ENCODE results near the gene FAM162A. TPM values are rescaled to one million over a fixed set of nuclear protein-coding genes. Genes with fewer than 3 reads are reported as not detected.
"Not testable (repeated sequence)": the region's sequence is repeated elsewhere in the genome, so short reads cannot be mapped to it uniquely, and the experiment has no call there.

Gene FAM162A
- total RNA-seq, 1 donor from 2014 or later: 85.8 TPM

DNA sequence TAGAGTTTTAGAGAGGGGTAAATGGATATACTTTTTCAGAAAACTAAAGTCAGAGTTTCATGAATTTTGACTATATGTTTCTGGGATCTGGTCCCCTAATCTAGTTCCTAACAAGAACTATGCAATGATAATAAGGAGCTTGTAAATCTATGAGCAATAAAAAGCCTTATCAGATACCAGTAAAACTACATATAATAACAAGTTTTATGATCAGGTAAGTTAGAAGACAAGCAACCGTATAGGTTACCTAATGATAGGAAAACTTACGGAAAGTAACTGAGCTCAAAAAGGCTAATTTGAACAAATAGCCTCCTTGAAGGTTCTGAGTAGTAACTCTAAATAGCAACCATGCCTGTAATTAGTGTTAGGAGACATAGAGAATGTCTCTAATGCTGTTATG lies 22.0 kb upstream of the FAM162A start:
- Mint-ChIP-seq H3K4me3 (ENCODE audit: low read depth) (no peak overlapping the region), H3K36me3 (ENCODE audit: low read depth) (peaks cover 72% of the 10 kb centered on the region), H3K27me3 (ENCODE audit: low read depth) (no peaks in the 10 kb centered on the region), H3K27ac (no peak overlapping the region), H3K9me3 (no peaks in the 10 kb centered on the region), H3K4me1 (ENCODE audit: low read depth) (peaks cover 34% of the 10 kb centered on the region)
- DNase-seq (ENCODE audit: low spot score): no peak
- intact Hi-C loops (cut with micrococcal nuclease): loop anchor here (10.0 kb wide), 1 partner anchor 347 kb away; no protein-coding TSS in a partner anchor

- DNase-seq (ENCODE audit: low spot score): no peak
- intact Hi-C loops (cut with micrococcal nuclease): loop anchor here (1.0 to 10.0 kb wide), 4 partner anchors 52 to 818 kb away; partner anchors contain the start of gene WDR5B
- H3K4me1 Mint-ChIP-seq (ENCODE audit: low read depth): peaks cover 40% of the 10 kb centered on the region
Observed at GRCh38 chr3:122364490-122364889, 19.5 kb upstream of the FAM162A start.

DNA sequence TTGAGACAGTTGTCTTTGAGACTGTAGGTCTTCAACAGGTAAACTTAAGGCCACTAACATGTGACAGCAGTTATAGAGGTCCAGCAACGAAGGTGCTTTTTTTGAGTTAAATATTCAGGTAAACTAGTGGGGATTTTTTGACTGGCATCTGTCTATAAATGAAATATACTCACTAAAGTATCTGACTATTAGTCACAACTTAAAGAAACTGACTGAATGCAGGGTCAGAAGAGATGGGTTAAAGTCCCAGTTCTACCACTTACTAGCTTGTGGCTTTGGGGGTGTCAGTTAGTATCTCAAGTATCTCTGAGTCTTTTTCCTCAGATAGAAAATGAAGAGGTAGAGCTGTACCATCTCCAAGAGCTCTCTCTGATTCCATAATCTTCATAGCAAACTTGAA lies 18.9 kb upstream of the FAM162A start:
- Mint-ChIP-seq H3K4me1 (ENCODE audit: low read depth) (peaks cover 41% of the 10 kb centered on the region), H3K27ac (peak overlapping the region; percentile 92), H3K27me3 (ENCODE audit: low read depth) (no peaks in the 10 kb centered on the region), H3K36me3 (ENCODE audit: low read depth) (peaks cover 68% of the 10 kb centered on the region), H3K9me3 (no peaks in the 10 kb centered on the region), H3K4me3 (ENCODE audit: low read depth) (peak overlapping the region; percentile 14)
- no peak for DNase-seq (ENCODE audit: low spot score)
- intact Hi-C loops (cut with micrococcal nuclease): loop anchor here (1.0 to 10.0 kb wide), 9 partner anchors 19 to 818 kb away; partner anchors contain the start of gene FAM162A

More at GRCh38 chr3:122364490-122364889, 19.5 kb upstream of the FAM162A start:
- Mint-ChIP-seq H3K36me3 (ENCODE audit: low read depth) (peaks cover 67% of the 10 kb centered on the region), H3K27ac (peak overlapping the region; percentile 92), H3K4me3 (ENCODE audit: low read depth) (peak overlapping the region; percentile 14), H3K27me3 (ENCODE audit: low read depth) (no peaks in the 10 kb centered on the region), H3K9me3 (no peaks in the 10 kb centered on the region)

GRCh38 chr3:122365582-122366378 lies 18.2 kb upstream of the FAM162A start:
- H3K36me3 Mint-ChIP-seq (ENCODE audit: low read depth): peaks cover 65% of the 10 kb centered on the region
- not testable (repeated sequence) for H3K9me3 Mint-ChIP-seq; H3K4me3 Mint-ChIP-seq (ENCODE audit: low read depth); H3K27me3 Mint-ChIP-seq (ENCODE audit: low read depth); DNase-seq (ENCODE audit: low spot score)
- peaks cover 41% of the 10 kb centered on the region for H3K4me1 Mint-ChIP-seq (ENCODE audit: low read depth)
- H3K27ac Mint-ChIP-seq: peak overlapping the region; percentile 92
- intact Hi-C loops (cut with micrococcal nuclease): loop anchor here (1.0 to 10.0 kb wide), 9 partner anchors 19 to 819 kb away; partner anchors contain the start of gene FAM162A

- Mint-ChIP-seq H3K36me3 (ENCODE audit: low read depth) (peaks cover 67% of the 10 kb centered on the region), H3K27me3 (ENCODE audit: low read depth) (no peaks in the 10 kb centered on the region), H3K27ac (peak overlapping the region; percentile 63), H3K4me3 (ENCODE audit: low read depth) (no peak overlapping the region), H3K9me3 (no peaks in the 10 kb centered on the region), H3K4me1 (ENCODE audit: low read depth) (peaks cover 41% of the 10 kb centered on the region)
- intact Hi-C loops (cut with micrococcal nuclease): loop anchor here (5.0 to 10.0 kb wide), 2 partner anchors 352 to 629 kb away; no protein-coding TSS in a partner anchor
- no peak for DNase-seq (ENCODE audit: low spot score)
Observed at GRCh38 chr3:122366379-122366749, 17.6 kb upstream of the FAM162A start.

DNA sequence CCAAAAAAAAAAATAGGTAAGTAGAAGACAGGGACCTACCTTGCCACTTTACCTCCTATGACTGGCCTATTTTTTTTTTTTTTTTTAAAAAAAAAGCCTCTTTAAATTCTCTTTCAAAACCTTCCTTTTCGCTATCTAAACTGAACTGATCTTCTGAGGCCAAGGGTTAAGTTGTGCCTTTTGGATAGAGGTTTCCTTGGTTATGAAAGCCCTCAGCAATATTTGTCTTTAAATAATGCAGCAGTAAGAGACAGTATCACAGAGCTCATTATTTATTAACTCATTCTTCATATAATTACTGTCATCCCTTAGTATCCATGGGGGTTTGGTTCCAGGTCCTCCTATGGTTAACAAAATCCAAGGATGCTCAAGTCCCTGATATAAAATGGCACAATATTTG lies 9.9 kb upstream of the FAM162A start:
- no peak overlapping the region for H3K27ac Mint-ChIP-seq
- H3K9me3 Mint-ChIP-seq: peaks cover 4% of the 10 kb centered on the region
- peaks cover 19% of the 10 kb centered on the region for H3K4me1 Mint-ChIP-seq (ENCODE audit: low read depth)
- H3K27me3 Mint-ChIP-seq (ENCODE audit: low read depth): no peaks in the 10 kb centered on the region
- no peak for DNase-seq (ENCODE audit: low spot score)
- intact Hi-C loops (cut with micrococcal nuclease): no loop called here
- H3K4me3 Mint-ChIP-seq (ENCODE audit: low read depth): no peak overlapping the region
- peaks cover 40% of the 10 kb centered on the region for H3K36me3 Mint-ChIP-seq (ENCODE audit: low read depth)

DNA sequence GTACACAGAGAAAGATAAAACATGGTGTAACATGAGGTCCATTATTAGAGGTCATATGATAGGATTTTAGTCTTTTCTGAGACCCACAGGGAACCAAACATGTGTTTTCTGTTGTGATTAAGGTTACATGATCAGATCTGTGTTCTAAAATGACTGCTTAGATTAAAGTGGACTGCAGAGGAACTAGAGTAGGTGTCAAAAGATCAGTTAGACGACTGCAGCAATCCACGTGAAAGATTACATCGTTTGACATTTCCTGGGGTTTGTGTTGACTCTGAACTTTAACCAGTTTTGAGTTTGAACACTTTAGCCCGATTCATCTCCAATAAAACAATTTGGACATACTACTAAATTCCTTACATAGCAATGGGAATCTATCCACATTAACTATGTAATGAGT lies 6.0 kb upstream of the FAM162A start:
- peaks cover 4% of the 10 kb centered on the region for H3K9me3 Mint-ChIP-seq
- intact Hi-C loops (cut with micrococcal nuclease): no loop called here
- no peaks in the 10 kb centered on the region for H3K27me3 Mint-ChIP-seq (ENCODE audit: low read depth)
- H3K27ac Mint-ChIP-seq: peak overlapping the region; percentile 33
- DNase-seq (ENCODE audit: low spot score): no peak
- H3K4me1 Mint-ChIP-seq (ENCODE audit: low read depth): peaks cover 40% of the 10 kb centered on the region
- peaks cover 39% of the 10 kb centered on the region for H3K36me3 Mint-ChIP-seq (ENCODE audit: low read depth)
- no peak overlapping the region for H3K4me3 Mint-ChIP-seq (ENCODE audit: low read depth)

DNA sequence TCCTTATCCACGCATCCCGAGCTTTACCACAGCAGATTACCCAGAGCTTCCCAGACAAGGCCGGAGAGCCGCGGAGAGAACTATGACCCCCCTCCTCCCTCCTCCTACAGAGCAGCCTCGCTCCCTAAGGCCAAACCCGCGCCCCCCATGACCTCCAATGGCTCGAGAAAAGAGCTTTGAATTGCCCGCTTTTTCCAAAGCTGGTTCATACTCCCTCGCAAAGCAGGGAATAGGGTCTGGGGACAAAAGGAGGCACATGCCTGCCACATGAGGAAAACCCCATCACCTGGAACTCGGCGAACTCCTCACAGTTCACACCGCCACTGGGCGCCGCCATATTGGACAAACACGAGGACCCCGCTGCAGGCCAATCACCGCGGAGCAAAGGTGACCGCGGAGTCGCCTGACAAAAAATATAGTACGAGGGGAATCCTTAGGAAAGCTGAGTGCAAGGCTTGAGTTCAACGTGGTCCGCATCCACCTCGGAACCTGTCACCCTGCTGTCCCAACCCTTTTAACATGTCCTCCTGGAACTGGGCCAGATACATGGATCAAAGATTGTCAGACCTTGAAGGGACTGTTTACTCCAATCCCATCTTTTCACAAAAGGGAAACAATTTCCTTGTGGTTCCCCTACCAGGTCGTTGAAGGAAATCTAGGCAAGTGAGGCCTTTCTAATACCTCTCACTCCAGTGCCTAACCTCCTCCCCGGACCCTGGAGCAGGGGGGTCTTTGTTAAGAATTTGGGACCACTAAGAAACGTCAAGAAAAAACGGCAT lies 905 bp upstream of the FAM162A start, which contains the start of gene MIX23:
Gene MIX23 (minus strand): TSS at position 344 of the 779 bp plus-strand sequence. CDS start 7 bp downstream, at position 337.
- H3K27me3 Mint-ChIP-seq (ENCODE audit: low read depth): no peaks in the 10 kb centered on the region
- H3K27ac Mint-ChIP-seq: peak within 1 kb of the TSS; percentile 94
- intact Hi-C loops (cut with micrococcal nuclease): loop anchor here (1.0 to 10.0 kb wide), 6 partner anchors 33 to 1204 kb away; partner anchors contain the start of genes EAF2, GOLGB1, HACD2 and HSPBAP1
- peaks cover 38% of the 10 kb centered on the region for H3K36me3 Mint-ChIP-seq (ENCODE audit: low read depth)
- no peaks in the 10 kb centered on the region for H3K9me3 Mint-ChIP-seq
- H3K4me3 Mint-ChIP-seq (ENCODE audit: low read depth): peak within 1 kb of the TSS; percentile 90
- DNase-seq (ENCODE audit: low spot score): peak; percentile 81
- H3K4me1 Mint-ChIP-seq (ENCODE audit: low read depth): peaks cover 63% of the 10 kb centered on the region

GRCh38 chr3:122387709-122388108 lies 3.7 kb downstream of the FAM162A start:
- no peaks in the 10 kb centered on the region for H3K27me3 Mint-ChIP-seq (ENCODE audit: low read depth)
- H3K36me3 Mint-ChIP-seq (ENCODE audit: low read depth): peaks cover 30% of the 10 kb centered on the region
- peaks cover 43% of the 10 kb centered on the region for H3K4me1 Mint-ChIP-seq (ENCODE audit: low read depth)
- no peak overlapping the region for H3K27ac Mint-ChIP-seq
- intact Hi-C loops (cut with micrococcal nuclease): loop anchor here (10.0 kb wide), 1 partner anchor 553 kb away; the partner anchor contains the start of genes EAF2 and IQCB1
- DNase-seq (ENCODE audit: low spot score): no peak
- H3K4me3 Mint-ChIP-seq (ENCODE audit: low read depth): peak overlapping the region; percentile 5
- no peaks in the 10 kb centered on the region for H3K9me3 Mint-ChIP-seq

DNA sequence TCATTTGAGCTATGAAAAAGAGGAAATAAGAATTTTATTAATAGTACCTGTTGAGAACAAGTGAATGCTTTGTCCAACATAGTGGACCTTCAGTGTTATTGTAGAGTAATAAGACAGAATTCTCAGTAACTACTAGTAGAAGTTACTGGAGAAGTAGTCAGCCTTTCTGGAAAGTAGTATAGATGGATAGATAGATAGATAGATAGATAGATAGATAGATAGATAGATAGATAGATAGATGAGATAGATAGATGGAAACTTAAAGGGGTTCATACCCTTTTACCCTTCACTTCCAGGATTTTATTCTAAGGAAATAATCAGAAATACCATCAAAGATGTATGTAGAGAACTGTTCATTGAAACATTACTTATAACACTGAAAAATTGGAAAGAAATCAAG lies 5.2 kb downstream of the FAM162A start:
- Mint-ChIP-seq H3K27ac (no peak overlapping the region), H3K36me3 (ENCODE audit: low read depth) (peaks cover 39% of the 10 kb centered on the region), H3K4me1 (ENCODE audit: low read depth) (peaks cover 49% of the 10 kb centered on the region), H3K27me3 (ENCODE audit: low read depth) (no peaks in the 10 kb centered on the region), H3K4me3 (ENCODE audit: low read depth) (no peak overlapping the region), H3K9me3 (no peaks in the 10 kb centered on the region)
- intact Hi-C loops (cut with micrococcal nuclease): loop anchor here (10.0 kb wide), 1 partner anchor 554 kb away; the partner anchor contains the start of genes EAF2 and IQCB1
- DNase-seq (ENCODE audit: low spot score): no peak

DNA sequence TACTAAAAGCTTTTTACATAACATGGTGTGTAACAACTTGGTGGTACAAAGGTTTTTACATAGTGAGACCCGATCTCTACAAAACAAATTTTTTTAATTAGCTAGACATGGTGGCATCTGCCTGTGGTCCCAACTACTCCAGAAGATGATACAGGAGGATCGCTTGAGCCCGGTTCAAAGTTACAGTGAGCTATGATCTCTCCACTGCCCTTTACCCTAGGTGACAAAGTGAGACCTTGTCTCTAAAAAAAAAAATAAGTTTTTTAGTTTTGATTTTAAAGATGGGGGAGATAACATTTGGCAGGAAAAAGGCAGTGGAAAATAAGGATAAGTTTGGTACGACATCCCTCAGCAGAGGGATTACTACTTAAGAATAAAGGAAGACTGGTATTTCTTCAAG lies 5.9 kb downstream of the FAM162A start:
- peaks cover 51% of the 10 kb centered on the region for H3K4me1 Mint-ChIP-seq (ENCODE audit: low read depth)
- H3K36me3 Mint-ChIP-seq (ENCODE audit: low read depth): peaks cover 46% of the 10 kb centered on the region
- no peak overlapping the region for H3K4me3 Mint-ChIP-seq (ENCODE audit: low read depth)
- H3K9me3 Mint-ChIP-seq: no peaks in the 10 kb centered on the region
- intact Hi-C loops (cut with micrococcal nuclease): loop anchor here (5.0 to 10.0 kb wide), 3 partner anchors 145 to 555 kb away; partner anchors contain the start of genes DTX3L, EAF2, IQCB1 and PARP9
- no peak for DNase-seq (ENCODE audit: low spot score)
- H3K27me3 Mint-ChIP-seq (ENCODE audit: low read depth): no peaks in the 10 kb centered on the region
- H3K27ac Mint-ChIP-seq: no peak overlapping the region

DNA sequence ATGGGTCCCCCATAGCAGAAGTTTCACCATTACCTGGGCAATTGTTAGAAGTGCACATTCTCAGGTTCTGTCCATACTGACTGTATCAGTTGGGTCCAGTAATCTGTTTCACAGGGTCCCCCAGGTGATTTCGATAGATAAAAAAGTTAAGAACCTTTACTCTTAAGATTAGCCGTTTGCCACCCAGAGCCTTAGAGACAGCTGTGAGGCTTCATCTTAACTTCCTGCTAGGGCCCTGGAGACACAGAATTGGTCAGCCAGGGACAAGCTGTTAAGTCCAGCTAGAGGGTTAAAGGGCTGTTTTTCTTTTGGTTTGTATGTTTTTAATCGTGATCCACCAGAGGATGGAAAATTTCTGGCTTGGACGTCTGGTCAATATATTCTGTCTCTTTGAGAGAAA lies 6.7 kb downstream of the FAM162A start:
- Mint-ChIP-seq H3K27ac (no peak overlapping the region), H3K27me3 (ENCODE audit: low read depth) (no peaks in the 10 kb centered on the region), H3K9me3 (no peaks in the 10 kb centered on the region), H3K4me1 (ENCODE audit: low read depth) (peaks cover 56% of the 10 kb centered on the region), H3K4me3 (ENCODE audit: low read depth) (no peak overlapping the region), H3K36me3 (ENCODE audit: low read depth) (peaks cover 48% of the 10 kb centered on the region)
- intact Hi-C loops (cut with micrococcal nuclease): loop anchor here (5.0 to 10.0 kb wide), 2 partner anchors 144 to 172 kb away; partner anchors contain the start of genes DTX3L and PARP9
- no peak for DNase-seq (ENCODE audit: low spot score)
